ENCODE data around the gene USB1.

The USB1 gene

DNA sequence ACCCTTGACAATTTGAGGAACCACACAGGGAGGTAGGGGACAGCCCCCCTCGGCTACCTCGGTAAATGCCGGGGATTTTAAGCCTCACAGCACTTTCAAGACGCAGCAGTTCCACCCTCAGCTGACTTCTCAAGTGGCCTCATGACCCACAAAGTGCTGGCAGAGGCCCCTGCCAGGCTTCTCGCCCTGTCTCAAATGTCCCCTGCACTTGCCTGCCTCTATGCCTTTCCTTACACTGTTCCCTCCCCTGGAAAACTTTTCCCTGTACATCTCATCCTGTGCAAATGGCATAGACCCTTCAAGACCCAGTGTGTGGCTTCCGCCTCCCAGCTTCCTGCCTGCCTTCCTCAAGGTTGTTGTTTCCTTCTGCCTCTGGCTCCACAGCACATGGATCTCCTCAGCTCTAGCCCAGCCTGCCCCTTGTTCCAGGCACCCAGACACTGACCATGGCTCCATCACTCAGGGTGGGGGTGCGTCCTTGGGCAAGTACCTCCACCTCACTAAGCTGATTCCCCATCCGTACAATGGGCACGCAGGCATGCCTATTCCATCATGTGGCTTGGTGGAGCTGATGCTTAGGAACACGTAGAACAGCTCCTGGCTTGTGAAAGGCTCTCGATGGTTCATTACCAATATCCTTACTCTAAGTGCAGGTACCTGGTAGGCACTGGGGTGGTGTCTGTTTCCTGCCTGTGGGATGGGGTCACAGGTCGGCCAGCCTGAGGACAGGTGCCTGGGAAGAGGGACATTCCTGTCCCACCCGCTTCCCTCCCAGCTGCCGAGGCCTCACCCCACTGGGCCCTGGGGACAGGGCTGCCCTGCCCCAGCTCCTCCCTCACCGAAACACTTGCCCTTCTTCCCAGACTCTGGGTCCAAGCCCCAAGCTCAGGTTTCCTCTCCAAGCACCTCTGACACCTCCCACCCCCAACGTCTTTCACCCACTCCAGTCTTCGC is 48.3 kb downstream of the USB1 start:
- no peak for DNase-seq (ENCODE audit: low read depth)

DNA sequence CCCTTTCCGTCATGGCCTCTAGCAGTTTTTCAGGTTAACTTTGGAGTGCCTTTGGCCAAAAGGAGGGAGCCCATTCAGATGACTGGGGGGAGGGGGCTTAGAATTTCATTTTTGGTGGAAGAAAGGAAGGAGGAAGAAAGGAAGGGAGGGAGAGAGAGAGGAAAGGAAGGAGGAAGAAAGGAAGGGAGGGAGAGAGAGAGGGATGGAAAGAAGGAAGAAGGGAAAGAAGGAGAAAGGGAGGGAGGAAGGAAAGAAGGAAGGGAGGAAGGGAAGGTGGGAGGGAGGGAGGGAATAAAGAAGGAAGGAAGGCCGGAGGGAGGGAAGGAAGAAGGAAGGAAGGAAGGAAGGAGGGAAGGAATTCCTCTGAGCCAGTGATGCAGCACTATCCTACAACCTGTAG is 50.1 kb downstream of the USB1 start:
- no peak for DNase-seq (ENCODE audit: low read depth)

DNA sequence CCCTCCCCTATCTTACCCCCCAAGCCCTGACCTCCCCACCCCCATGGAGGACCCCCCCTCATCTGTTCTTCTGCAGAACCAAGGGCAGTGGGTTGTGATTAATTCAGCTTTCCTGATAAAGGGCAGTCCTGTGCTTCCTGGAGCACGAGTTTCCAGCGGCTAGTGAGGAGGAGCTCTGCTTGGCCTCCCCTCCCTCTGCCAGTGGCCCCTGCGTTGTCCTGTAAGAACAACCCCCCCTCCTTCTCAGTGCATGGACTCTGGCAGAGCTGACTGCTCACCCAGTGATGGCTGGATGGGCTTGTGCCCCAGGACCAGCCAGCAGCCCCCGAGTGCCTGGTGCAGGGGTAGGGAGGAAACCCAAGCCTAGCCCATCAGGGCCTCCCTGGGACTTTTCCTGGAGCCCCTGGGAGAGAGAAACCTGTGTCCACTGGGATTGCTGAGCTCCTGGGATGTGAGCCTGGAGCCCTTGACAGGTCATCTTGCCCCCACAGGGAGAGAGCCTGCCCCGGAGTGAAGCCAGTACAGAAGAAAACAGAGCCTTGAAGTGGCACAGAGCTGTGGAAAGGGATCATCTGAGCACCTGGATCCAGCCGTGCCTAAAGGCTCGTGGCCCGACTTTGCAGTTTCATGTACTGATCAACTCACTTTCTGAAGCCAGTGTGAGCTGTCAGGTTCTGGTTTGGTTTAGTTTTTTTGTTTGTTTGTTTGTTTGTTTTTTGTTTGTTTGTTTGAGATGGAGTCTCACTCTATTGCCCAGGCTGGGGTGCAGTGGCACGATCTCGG is 50.8 kb downstream of the USB1 start:
- DNase-seq (ENCODE audit: low read depth) = no peak

DNA sequence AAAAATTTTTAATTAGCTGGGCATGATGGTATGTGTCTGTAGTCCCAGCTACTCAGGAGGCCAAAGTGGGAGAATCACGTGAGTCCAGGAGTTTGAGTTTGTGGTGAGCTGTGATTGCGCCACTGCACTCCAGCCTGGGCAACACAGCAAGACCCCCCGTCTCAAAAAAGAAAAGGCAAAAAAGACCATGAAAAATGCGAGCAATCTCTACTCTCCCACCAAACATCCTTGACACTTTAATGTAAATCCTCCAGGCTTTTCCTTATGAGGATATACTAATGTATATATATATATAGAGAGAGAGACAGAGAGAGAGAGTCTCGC is 52.4 kb downstream of the USB1 start:
- DNase-seq (ENCODE audit: low read depth) = no peak

DNA sequence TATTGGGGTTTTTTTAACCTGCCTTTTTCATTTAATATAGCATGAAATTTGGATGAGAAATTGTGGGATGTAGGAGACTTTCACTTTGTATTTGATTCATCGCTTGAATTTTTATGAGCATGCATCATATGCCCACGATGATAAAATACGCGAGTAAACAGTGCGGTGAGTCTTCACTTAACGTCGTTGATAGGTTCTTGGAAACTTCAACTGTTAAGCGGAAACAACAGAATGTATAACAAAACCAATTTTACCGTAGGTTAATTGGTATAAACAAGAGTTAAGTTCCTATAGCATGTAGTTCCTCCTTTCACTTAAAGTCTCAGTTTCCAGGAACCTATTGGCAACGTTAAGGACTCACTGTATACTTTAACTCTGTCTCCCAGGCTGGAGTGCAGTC is 53.1 kb downstream of the USB1 start:
- no peak for DNase-seq (ENCODE audit: low read depth)

DNA sequence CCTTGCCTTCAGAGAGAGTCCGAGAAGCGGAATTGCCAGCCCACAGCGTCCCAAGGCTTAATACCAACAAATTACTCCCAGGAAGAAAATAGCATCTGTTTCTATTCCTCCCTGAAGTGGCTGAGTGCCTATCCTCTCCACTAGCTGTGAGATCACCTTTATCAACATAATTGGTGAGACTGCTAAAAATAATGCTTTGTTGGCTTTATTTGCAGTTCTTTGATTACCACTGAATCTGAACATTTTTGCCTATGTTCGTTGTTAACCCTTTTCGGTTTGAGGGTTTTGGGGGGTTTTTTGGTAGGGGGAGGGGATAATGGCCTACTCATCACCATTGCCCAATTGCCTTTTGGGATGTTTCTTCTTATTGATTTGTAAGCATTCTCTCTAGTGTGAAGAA is 55.4 kb downstream of the USB1 start:
- no peak for DNase-seq (ENCODE audit: low read depth)

DNA sequence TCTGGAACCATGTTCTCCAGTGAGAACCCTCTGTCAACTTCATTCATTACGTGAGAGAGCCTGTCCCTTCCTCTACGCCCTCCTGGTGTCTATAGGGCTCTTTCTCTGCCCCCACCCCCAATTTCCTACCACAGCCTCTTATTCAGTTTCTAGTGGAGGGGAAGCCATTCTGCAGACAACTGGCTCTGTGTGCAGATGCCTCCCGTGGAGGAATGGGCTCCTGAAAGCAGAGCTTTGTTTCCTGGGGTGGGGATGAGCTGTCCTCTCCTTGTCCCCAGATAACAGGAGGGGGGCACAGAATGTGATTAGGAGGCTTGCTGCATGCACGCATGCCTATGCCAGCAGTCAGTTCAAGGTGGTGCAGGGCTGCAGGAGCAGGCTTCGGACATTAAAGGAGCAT is 55.9 kb downstream of the USB1 start:
- no peak for DNase-seq (ENCODE audit: low read depth)

DNA sequence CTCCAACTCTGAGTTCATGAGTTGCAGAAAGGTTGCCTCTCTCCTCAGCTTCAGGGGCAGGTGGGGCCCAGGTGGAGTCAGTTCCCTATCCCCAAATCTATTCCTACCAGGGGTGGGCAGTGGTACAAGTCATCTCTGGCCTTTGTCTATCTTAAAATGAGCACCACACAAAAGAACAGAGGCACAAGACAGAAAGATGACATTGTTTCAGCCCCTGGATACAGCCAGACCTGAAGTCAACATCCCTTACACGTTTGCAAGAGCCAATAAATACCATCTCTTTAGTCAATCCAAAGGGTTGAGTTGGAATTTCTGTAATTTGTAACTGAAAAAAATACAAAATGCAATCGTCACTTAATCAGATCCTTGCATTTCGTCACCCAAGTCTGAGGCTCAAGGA is 56.6 kb downstream of the USB1 start:
- DNase-seq (ENCODE audit: low read depth) = no peak

DNA sequence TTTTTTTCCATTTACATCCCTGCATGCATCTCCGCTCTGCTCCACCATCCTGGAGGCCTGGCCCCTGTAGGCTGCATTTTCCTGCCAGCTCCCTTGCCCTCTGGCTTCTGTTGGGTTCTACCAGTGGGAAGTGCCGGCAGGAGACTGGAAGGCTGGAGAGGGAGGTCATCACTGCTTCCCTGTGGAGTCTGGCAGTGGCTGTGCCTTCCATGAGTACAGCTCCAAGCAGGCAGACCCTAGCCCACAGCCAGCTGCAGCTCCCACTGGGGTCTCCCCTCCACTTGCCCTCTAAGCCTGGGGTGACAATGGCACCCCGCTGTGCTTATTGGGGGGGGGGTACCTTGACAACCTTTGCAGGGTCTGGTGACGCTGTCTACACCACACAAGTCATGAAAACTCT is 61.6 kb downstream of the USB1 start:
- no peak for DNase-seq (ENCODE audit: low read depth)

DNA sequence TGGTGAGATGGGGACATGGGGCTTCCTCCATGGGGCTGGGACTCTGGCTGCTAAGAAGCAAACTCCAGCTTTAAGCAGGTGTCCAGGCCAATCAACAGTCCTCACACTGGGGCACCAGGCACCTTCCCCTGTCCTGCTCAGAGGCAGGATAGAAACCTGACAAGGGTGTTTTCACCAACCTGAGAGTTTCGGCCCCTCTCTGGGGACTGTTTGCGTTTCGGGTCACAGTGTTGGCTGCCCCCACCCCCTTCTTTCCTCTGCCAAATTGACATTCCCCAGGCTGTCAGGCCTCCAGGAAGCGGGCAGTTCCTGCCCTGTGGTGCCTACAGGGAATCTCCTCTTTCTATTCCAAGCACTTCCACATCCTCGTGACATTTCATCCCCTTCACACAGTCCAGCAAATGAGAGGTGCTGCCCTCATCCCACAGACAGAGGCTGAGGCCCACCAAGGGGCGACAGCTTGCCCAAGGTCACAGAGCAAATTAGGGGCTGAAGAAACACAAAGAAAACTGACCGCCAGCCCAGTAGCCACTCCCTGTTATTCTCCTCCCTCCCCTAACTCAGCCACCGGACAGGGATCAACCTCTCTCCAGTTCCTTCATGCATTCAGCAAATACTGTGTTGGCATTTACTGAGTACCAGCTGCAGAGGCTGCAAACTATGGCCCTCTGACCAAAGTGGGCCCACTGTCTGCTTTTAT is 62.3 kb downstream of the USB1 start:
- DNase-seq (ENCODE audit: low read depth) = no peak

DNA sequence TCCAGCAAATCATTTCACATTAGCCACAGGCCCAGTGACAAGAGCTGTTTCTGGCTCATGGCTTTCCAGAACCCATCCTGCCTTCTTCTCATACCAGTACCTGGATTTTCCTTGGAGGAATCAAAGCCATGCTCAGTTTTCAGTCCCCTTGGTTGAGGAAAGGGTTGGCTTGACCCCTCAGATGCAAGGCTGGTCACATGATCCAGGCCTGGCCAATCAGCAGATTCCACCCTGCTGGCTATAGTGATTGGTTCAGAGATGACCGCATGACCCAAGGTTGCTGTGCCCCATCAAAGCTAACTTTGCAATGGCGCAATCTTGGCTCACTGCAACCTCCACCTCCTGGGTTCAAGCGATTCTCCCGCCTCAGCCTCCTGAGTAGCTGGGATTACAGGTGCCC is 69.4 kb downstream of the USB1 start:
- no peak for DNase-seq (ENCODE audit: low read depth)
